Hepatocyte (in vitro differentiated cells): Measurements from ENCODE around the gene PPP1R7. TPM values are rescaled to one million over a fixed set of nuclear protein-coding genes. Genes with fewer than 3 reads are reported as not detected.

Source experiments
- DNase-seq: peaks from one replicate; pipeline ENCODE4 v3.0.0-alpha.2; 2016; ENCODE audit warnings: low spot score
- H2AFZ ChIP-seq: fragments of 200-600 bp; sonication (generic); 2 replicates; pipeline ENCODE4 v1.6.0; 2016; ENCODE audit warnings: antibody characterized with exemption, mild to moderate bottlenecking
- H3K27ac ChIP-seq: fragments of 200-600 bp; sonication (generic); 2 replicates; pipeline ENCODE4 v1.5.1; 2016; ENCODE audit warnings: mild to moderate bottlenecking
- H3K27me3 ChIP-seq: fragments of 200-600 bp; sonication (generic); 2 replicates; pipeline ENCODE4 v1.6.1; 2016
- H3K36me3 ChIP-seq: fragments of 200-600 bp; sonication (generic); replicated peaks from 2 replicates; pipeline ENCODE4 v1.5.1; 2016; ENCODE audit warnings: low read depth; ENCODE audit not compliant: insufficient read depth
- H3K4me1 ChIP-seq: fragments of 200-600 bp; sonication (generic); 2 replicates; pipeline ENCODE4 v1.5.1; 2016; ENCODE audit warnings: mild to moderate bottlenecking, moderate library complexity; ENCODE audit not compliant: insufficient read depth
- H3K4me2 ChIP-seq: fragments of 200-600 bp; sonication (generic); 2 replicates; pipeline ENCODE4 v1.6.0; 2016
- H3K4me3 ChIP-seq: fragments of 200-600 bp; sonication (generic); 2 replicates; pipeline ENCODE4 v1.5.1; 2016; ENCODE audit warnings: mild to moderate bottlenecking
- H3K79me2 ChIP-seq: fragments of 200-600 bp; sonication (generic); 2 replicates; pipeline ENCODE4 v1.6.0; 2017; ENCODE audit warnings: mild to moderate bottlenecking
- H3K9me2 ChIP-seq: fragments of 200-600 bp; sonication (generic); replicated peaks from 2 replicates; pipeline ENCODE4 v1.6.0; 2017; ENCODE audit warnings: mild to moderate bottlenecking; ENCODE audit not compliant: insufficient read depth
- H3K9me3 ChIP-seq: fragments of 200-600 bp; sonication (generic); 2 replicates; pipeline ENCODE4 v1.5.1; 2016; ENCODE audit warnings: low read depth, mild to moderate bottlenecking
- H4K20me1 ChIP-seq: fragments of 200-600 bp; sonication (generic); 2 replicates; pipeline ENCODE4 v1.6.0; 2016; ENCODE audit warnings: mild to moderate bottlenecking; ENCODE audit not compliant: insufficient read depth, poor library complexity, severe bottlenecking
- EZH2 ChIP-seq: fragments of 200-600 bp; sonication (generic); IDR thresholded peaks from 2 replicates; pipeline ENCODE4 v1.6.1; 2016; ENCODE audit warnings: antibody characterized with exemption, mild to moderate bottlenecking, borderline replicate concordance
- EZH2phosphoT487 ChIP-seq: fragments of 200-600 bp; sonication (generic); IDR thresholded peaks from one replicate; pipeline ENCODE4 v1.6.1; 2018; ENCODE audit warnings: antibody characterized with exemption, mild to moderate bottlenecking, low read depth, moderate library complexity; ENCODE audit not compliant: unreplicated experiment, severe bottlenecking
- WGBS: methylation state at CpG from one replicate; pipeline ENCODE4 v1.1.6; 2016; ENCODE audit warnings: low lambda C conversion rate; ENCODE audit errors: missing lambda C conversion rate; 5-methylcytosine and 5-hydroxymethylcytosine counted together
- polyA plus RNA-seq: library from polyadenylated mRNA; unstranded; fragments of >200 nt; fragmentation: Nextera tagmentation; extraction: Ambion mirVana; gene quantifications from 2 replicates; pipeline ENCODE4 v1.2.1, GENCODE V29; 2016
- total RNA-seq: library from RNA; depleted of rRNA; stranded (reverse); fragments of >200 nt; gene quantifications from 2 replicates; pipeline ENCODE4 v1.2.3, GENCODE V29; 2014
- TF ChIP-seq, protein P1 (sequence below): fragments of 200-600 bp; sonication (generic); IDR thresholded peaks from 2 replicates; pipeline ENCODE4 v1.5.1; 2016; ENCODE audit warnings: antibody characterized with exemption, mild to moderate bottlenecking; ENCODE audit not compliant: poor library complexity

The PPP1R7 gene
- total and polyA plus RNA-seq, 2 experiments from 2014 or later: 46.7 to 84.9 TPM

DNA sequence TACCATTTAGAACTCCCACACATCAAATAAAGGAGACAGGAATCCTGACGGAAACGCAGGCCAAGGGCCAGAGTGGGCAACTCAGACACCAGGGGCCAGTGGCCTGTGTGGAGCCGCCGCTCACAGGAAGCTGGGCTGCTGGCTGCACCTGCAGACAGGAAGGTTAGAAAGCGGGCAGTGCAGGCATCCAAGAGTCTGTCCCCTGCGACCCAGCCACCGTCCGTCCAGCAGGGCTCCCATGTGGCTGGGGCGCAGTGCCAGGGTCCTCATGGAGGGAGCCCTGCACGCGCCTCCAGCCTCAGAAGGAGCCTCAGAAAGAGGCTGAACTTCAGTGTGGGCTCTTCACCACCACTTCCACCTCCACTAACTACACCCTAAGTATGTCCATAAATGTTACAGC lies 35.7 kb downstream of the PPP1R7 start:
- Histone ChIP-seq H3K27me3 (no peaks in the 10 kb centered on the region), H4K20me1 (no peaks in the 10 kb centered on the region), H3K36me3 (no peaks in the 10 kb centered on the region), H3K79me2 (no peaks in the 10 kb centered on the region), H3K4me1 (peaks cover 4% of the 10 kb centered on the region), H3K9me3 (no peaks in the 10 kb centered on the region), H3K4me2 (no peak overlapping the region), H3K27ac (no peak overlapping the region), H3K9me2 (no peaks in the 10 kb centered on the region), H3K4me3 (no peak overlapping the region), H2AFZ (no peak overlapping the region)
- DNase-seq: no peak
- TF ChIP-seq, protein P1, sequence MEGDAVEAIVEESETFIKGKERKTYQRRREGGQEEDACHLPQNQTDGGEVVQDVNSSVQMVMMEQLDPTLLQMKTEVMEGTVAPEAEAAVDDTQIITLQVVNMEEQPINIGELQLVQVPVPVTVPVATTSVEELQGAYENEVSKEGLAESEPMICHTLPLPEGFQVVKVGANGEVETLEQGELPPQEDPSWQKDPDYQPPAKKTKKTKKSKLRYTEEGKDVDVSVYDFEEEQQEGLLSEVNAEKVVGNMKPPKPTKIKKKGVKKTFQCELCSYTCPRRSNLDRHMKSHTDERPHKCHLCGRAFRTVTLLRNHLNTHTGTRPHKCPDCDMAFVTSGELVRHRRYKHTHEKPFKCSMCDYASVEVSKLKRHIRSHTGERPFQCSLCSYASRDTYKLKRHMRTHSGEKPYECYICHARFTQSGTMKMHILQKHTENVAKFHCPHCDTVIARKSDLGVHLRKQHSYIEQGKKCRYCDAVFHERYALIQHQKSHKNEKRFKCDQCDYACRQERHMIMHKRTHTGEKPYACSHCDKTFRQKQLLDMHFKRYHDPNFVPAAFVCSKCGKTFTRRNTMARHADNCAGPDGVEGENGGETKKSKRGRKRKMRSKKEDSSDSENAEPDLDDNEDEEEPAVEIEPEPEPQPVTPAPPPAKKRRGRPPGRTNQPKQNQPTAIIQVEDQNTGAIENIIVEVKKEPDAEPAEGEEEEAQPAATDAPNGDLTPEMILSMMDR: no peak
- TF ChIP-seq EZH2 (no peak), EZH2phosphoT487 (no peak)
- WGBS: 96% methylated on average over 11 of the region's 11 CpGs

- Histone ChIP-seq H3K4me1 (peaks cover 4% of the 10 kb centered on the region), H3K36me3 (no peaks in the 10 kb centered on the region), H4K20me1 (no peaks in the 10 kb centered on the region), H3K27me3 (no peaks in the 10 kb centered on the region), H3K4me2 (no peak overlapping the region), H3K9me2 (no peaks in the 10 kb centered on the region), H3K79me2 (no peaks in the 10 kb centered on the region), H3K4me3 (no peak overlapping the region), H2AFZ (no peak overlapping the region), H3K9me3 (no peaks in the 10 kb centered on the region), H3K27ac (no peak overlapping the region)
- DNase-seq: no peak
- 68% methylated on average over 10 of the region's 14 CpGs for WGBS
- TF ChIP-seq, protein P1: no peak
- no peak for TF ChIP-seq EZH2phosphoT487
- TF ChIP-seq EZH2: no peak
Measured at GRCh38 chr2:241187101-241187917, 37.0 kb downstream of the PPP1R7 start.

DNA sequence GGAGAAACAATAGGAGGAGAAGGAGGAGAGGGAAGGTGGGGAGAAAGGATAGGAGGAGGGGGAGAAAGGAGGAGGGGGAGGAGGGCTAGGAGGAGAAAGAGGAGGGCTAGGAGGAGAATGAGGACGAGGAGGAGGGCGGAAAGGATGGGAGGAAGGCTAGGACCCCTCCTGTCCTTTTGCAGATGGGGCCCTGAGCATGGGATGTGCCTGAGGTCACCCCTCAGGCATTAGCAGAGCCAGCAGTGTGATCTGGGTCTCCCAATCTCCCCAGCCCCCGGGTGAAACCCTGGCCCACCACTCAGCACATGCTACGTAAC lies 37.6 kb downstream of the PPP1R7 start:
- Histone ChIP-seq H3K9me2 (no peaks in the 10 kb centered on the region), H3K9me3 (no peaks in the 10 kb centered on the region), H4K20me1 (no peaks in the 10 kb centered on the region), H3K4me2 (no peak overlapping the region), H3K4me3 (no peak overlapping the region), H3K27ac (no peak overlapping the region), H3K27me3 (no peaks in the 10 kb centered on the region), H3K4me1 (peaks cover 4% of the 10 kb centered on the region), H3K79me2 (no peaks in the 10 kb centered on the region), H3K36me3 (no peaks in the 10 kb centered on the region), H2AFZ (no peak overlapping the region)
- WGBS: 59% methylated on average over 2 of the region's 4 CpGs
- no peak for DNase-seq
- TF ChIP-seq EZH2 (no peak), EZH2phosphoT487 (no peak)
- TF ChIP-seq, protein P1: no peak
